WI38 (cell line): ENCODE data around the gene TDRD5.

Experiments
- H3K4me3 ChIP-seq: 2 replicates; pipeline ENCODE4 v1.5.1; 2011; ENCODE audit warnings: low read depth, mild to moderate bottlenecking, control low read depth, low read length
- TF ChIP-seq, protein P1 (sequence below): IDR thresholded peaks from 2 replicates; pipeline ENCODE4 v1.5.1; 2012; ENCODE audit warnings: low read depth, mild to moderate bottlenecking, control low read depth, low read length

The TDRD5 gene

DNA sequence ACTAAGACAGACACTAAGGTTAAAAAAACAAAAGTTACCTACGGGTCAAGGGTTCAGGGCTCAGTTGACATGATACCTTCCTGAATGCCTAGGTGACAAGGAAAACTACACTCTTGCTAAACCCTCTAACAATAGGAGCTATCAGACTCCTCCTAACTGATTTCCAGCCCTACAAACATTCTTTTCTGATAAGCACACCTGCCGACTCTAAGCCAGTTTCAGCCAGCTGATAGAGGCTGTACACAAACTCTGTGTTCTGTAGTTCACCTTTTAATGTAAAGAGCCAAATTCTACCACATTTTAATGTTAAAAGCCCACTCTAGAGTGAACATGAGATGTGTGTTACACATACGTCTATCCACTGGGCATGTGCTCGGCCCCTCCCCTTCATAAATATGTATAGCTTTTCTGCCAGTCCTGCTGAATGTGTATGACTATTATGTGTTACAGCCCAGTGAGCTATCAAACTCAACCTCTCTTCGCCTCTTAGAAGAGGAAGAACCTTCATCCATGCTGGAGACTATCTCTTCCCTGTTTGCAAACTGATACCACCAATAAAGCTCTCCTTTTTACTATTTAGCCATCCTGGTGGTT is 111.4 kb downstream of the TDRD5 start:
- TF ChIP-seq, protein P1, sequence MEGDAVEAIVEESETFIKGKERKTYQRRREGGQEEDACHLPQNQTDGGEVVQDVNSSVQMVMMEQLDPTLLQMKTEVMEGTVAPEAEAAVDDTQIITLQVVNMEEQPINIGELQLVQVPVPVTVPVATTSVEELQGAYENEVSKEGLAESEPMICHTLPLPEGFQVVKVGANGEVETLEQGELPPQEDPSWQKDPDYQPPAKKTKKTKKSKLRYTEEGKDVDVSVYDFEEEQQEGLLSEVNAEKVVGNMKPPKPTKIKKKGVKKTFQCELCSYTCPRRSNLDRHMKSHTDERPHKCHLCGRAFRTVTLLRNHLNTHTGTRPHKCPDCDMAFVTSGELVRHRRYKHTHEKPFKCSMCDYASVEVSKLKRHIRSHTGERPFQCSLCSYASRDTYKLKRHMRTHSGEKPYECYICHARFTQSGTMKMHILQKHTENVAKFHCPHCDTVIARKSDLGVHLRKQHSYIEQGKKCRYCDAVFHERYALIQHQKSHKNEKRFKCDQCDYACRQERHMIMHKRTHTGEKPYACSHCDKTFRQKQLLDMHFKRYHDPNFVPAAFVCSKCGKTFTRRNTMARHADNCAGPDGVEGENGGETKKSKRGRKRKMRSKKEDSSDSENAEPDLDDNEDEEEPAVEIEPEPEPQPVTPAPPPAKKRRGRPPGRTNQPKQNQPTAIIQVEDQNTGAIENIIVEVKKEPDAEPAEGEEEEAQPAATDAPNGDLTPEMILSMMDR: no peak
- no peak overlapping the region for H3K4me3 ChIP-seq

DNA sequence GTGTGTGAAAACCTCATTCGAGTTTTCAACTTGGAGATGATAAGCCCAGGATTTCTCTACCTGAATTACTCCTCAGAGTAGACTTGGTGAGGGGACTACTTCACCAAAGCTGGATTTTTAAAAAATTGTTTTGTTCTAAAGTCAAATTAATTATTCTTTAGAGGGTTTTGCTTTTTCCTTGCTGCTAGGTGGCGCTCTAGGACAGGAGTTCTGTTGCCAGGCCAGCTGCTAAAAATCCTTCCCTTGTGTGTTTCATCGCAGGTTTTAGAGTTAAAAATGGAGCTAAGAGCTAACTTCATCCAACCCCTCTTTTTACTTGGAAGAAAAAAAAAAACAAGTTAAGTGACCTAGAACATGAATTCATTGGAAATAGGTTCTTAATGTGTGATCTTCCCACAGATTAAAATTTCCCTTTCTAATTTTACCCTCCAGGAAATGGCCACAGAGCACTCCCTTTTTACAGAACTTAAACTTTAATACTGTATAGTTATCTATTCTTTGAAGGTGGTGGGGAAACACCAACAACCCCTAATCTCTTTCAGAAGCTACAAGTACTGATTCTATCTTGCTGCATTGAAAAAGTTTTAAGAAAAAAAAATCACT is 114.8 kb downstream of the TDRD5 start:
- TF ChIP-seq, protein P1: peak; percentile 68
- H3K4me3 ChIP-seq: no peak overlapping the region

DNA sequence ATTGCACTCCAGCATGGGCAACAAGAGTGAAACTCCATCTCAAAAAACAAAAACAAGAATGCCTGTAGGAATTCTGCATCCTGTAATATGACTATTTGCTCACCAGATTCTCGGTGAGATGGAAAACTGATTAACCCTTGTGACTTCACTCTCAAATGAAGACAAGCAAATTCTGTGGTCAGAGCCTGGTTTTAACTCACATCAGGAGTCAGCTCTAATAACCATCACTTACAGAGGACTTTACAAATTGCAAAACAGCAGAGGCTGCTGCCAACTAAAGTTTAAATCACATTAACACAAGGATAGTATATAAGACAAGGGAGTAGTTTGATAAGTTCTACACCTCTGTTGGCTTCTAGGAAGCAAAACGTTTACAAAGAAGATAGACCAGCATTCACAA is 115.8 kb downstream of the TDRD5 start:
- TF ChIP-seq, protein P1: no peak
- no peak overlapping the region for H3K4me3 ChIP-seq

DNA sequence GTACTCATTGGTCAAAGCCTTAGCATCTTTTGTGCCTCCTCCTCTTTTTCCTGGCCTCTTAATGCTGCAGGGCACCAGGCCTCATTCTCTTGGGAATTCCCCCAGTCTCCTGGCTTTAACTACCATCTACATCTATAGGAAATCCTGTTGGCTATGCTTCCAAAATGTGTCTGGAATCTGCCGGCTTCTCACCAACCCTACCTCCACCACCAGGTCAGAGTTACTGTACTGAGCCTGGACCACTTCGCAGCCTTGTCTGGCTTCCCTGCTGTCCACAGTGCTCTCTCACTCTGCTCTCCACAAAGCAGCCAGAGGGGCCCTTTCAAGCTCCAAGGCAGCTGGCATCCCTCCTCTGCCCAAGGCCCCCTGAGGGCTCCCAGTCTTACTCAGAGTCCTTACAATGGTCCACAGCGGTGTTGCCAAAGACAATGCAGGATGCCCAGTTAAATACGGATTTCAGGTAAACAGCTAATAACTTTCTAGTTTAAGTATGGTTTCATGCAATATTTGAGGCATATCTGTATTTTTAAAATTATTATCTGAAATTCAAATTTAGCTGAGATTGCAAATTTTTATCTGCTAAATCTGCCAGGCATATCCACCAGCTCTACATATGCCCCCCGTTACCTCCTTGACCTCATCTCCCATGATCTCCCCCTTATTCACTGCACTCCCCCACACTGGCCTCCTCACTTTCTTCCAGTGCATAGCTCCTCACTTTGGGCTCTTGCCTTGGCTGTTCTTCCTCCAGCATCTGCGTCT is 117.0 kb downstream of the TDRD5 start:
- no peak overlapping the region for H3K4me3 ChIP-seq
- TF ChIP-seq, protein P1: no peak

DNA sequence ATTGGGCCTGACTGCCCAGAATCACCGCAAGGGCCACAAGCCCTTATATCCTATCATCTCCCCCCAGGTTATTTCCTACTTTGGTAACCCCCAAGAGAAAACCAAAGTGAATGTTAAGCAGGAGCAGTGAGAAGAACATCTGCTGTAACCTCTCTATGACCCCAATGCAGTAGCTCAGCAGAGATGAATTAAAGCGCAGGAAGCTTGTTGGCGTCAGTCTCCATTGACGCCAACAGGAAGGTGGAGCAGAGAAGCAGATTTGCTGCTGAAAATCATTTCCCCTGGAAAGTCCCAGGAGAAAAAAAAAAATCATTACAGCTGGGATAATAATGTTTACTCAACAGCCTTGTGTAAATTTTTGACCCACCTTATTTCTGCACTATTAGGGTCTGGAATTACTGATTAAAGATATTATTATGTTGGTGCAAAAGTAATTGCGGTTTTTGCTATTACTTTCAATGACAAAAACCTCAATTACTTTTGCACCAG is 118.3 kb downstream of the TDRD5 start:
- H3K4me3 ChIP-seq: no peak overlapping the region
- TF ChIP-seq, protein P1: no peak

DNA sequence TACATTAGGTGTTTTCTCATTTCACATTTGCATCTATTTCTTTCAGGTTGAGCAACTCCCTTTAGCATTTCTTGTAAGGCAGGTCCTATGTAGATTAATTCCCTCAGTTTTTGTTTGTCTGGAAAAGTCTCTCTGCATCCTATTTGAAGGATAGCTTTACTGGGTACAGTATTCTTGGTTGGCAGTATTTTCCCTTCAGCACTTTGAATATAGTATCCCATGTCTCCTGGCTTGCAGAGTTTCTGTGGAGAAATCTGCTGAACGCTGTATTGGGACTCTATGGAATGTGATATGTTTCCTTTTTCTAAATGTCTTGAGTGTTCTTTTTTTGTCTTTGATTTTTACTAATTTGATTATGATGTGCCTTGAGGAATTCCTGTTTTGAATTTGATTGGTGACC is 122.5 kb downstream of the TDRD5 start:
- no peak overlapping the region for H3K4me3 ChIP-seq
- TF ChIP-seq, protein P1: no peak

DNA sequence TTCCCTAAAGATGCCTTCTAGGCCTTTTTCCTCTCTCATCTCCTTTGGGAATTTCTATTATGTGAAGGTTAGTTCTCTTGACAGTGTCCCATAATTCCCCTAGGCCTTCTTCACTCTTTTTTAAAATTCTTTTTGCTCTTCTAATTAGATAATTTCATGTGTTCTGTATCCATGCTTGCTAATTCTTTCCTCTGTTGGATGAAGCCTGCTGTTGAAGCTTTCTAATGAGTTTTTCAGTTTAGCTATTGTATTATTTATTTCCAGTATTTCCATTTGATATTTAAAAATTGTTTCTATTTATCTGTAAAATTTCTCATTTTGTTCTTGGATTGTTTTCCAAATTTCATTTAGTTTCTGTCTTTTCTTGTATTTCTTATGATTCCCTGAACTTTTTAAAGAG is 123.0 kb downstream of the TDRD5 start:
- TF ChIP-seq, protein P1: no peak
- no peak overlapping the region for H3K4me3 ChIP-seq
